BJ (cell line): ENCODE data around the gene GEMIN7. TPM values are rescaled to one million over a fixed set of nuclear protein-coding genes. Genes with fewer than 3 reads are reported as not detected.

Experiments
- CTCF ChIA-PET: fragments of 350-600 bp; formaldehyde crosslinking; extraction: SDS; loops from one replicate; lab custom pipeline; 2021; ENCODE audit warnings: antibody characterized with exemption, inconsistent platforms; lab: Yijun Ruan, JAX
- POLR2A ChIA-PET: fragments of 300-600 bp; sonication (Branson Sonifier 250); formaldehyde crosslinking; extraction: SDS; loops from one replicate; lab custom pipeline; 2021; ENCODE audit warnings: antibody characterized with exemption; lab: Charles Lee
- DNase-seq: peaks from one replicate; pipeline ENCODE4 v3.0.0-alpha.2; 2011; ENCODE audit warnings: low read depth
- H3K27me3 ChIP-seq: 2 replicates; pipeline ENCODE4 v1.6.0; 2011; ENCODE audit warnings: low read length; ENCODE audit not compliant: control insufficient read depth, insufficient read depth
- H3K36me3 ChIP-seq: 2 replicates; pipeline ENCODE4 v1.5.1; 2011; ENCODE audit warnings: low read length; ENCODE audit not compliant: control insufficient read depth, insufficient read depth
- H3K4me3 ChIP-seq: 2 replicates; pipeline ENCODE4 v1.5.1; 2011; ENCODE audit warnings: low read depth, mild to moderate bottlenecking, control low read depth, low read length
- CTCF ChIP-seq: IDR thresholded peaks from 2 replicates; pipeline ENCODE4 v1.5.1; 2011; ENCODE audit warnings: low read depth, mild to moderate bottlenecking, control low read depth, inconsistent platforms, low read length, moderate library complexity; ENCODE audit not compliant: insufficient read depth
- polyA plus RNA-seq: library from polyadenylated mRNA; depleted of rRNA; stranded (reverse); fragments of >200 nt; gene quantifications from 2 replicates; pipeline ENCODE4 v1.2.3, GENCODE V29; 2011

GEMIN7 gene
- polyA plus RNA-seq, 1 experiment = 25.0 TPM

DNA sequence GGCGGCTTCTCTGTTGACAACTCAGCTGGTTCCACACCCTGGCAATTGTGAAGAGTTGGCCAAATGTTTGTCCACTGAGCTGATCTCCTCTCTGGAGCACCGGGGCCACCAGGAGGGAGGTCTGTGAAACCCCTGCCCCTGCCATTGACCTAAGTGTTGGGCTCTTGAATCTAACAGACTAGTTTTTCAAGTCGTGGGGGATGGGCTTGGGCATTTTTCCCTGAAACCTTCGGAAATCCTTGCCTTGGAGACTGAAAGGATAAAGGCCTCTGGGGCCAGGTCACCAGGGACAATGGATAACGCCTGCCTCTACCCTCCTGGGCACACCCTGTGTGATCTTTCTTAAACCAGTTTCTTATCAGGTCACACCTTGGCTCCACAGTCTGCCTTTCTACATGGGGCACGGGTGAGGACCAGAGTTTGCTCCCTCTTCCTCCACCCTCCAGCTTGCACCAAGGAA lies 881 bp downstream of the GEMIN7 start:
- no peak for TF ChIP-seq CTCF
- CTCF ChIA-PET = interaction anchor here (1.0 to 1.8 kb wide), 3 partner anchors 10 to 20 kb away, joined by 3 to 9 read pairs (median 7); partner anchors contain the start of gene PPP1R37
- Histone ChIP-seq H3K36me3 (peaks cover 4% of the 10 kb centered on the region; the same call in 1 of the 2 replicates), H3K27me3 (no peaks in the 10 kb centered on the region), H3K4me3 (peak overlapping the region; percentile 80)
- POLR2A ChIA-PET = no interaction called here
- no peak for DNase-seq

DNA sequence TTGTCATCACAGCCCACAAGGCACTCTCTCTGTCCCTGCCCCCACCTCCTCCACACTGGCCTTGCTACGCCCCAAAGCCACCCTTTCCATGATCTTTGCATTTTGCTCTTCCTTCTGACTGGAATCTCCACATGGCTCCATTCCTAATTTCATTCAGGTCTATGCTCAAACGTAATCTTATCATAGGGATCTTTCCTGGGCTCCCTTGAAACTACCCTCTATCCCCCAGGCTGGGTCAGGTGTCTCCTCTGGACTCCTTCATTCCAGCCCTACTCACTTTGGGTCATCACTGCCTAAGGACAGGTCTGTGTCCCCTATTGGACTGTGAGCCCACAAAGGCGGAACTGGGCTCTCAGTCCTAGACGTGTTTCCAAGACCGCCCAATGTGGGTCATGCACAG lies 3.1 kb downstream of the GEMIN7 start:
- TF ChIP-seq CTCF = no peak

DNA sequence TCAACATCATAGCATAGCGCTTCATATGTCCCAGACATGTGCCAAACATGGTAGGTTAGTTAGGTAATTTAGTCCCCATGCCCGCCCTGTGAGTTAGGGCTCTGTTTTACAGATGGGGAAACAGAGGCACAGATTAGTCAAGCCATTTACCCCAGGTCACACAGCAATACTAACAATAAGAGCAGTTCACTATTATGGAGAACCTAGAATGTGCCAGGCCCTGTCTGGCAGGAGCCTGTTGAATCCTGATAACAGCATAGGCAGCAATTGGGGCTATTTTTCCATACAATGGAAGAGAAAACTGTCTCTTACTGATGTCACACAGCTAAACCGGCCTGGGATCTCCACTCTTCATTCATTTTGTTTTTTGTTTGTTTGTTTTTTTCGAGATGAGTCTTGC lies 7.4 kb downstream of the GEMIN7 start:
- Histone ChIP-seq H3K36me3 (peaks cover 10% of the 10 kb centered on the region), H3K27me3 (no peaks in the 10 kb centered on the region), H3K4me3 (no peak overlapping the region)
- no peak for DNase-seq
- no peak for TF ChIP-seq CTCF
- ChIA-PET POLR2A (no interaction called here), CTCF (no interaction called here)

More for the DNA sequence above, 3.1 kb downstream of the GEMIN7 start:
- ChIA-PET POLR2A (no interaction called here), CTCF (interaction anchor here (0.5 kb wide), 1 partner anchor 10 kb away, joined by 5 read pairs; no protein-coding TSS in a partner anchor)
- H3K27me3 ChIP-seq = no peaks in the 10 kb centered on the region
- H3K4me3 ChIP-seq = no peak overlapping the region
- DNase-seq = no peak
- peaks cover 5% of the 10 kb centered on the region; the same call in 1 of the 2 replicates for H3K36me3 ChIP-seq

DNA sequence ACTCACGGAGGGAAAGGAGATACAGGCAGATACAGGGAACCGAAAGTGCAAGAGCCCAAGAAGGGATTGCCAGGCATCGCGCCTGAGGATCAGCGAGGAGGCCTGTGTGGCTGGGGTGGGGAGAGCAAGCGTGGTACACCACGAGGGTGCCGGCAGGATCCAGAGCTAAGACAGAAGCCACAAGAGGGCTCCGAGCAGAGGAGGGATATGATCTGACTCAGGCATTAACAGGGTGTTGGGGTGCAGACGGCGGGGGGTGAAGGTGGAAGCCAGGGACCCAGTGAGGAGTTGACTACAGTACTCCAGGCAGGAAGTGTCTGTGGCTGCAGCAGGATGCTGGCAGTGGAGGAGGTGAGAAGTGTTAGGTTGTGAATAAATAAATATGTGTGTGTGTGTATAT lies 8.5 kb downstream of the GEMIN7 start:
- H3K27me3 ChIP-seq = no peaks in the 10 kb centered on the region
- H3K36me3 ChIP-seq = peaks cover 6% of the 10 kb centered on the region
- no peak overlapping the region for H3K4me3 ChIP-seq
- POLR2A ChIA-PET = no interaction called here
- DNase-seq = no peak
- TF ChIP-seq CTCF = no peak
- CTCF ChIA-PET = interaction anchor here (1.0 kb wide), 1 partner anchor 11 kb away, joined by 4 read pairs; no protein-coding TSS in a partner anchor

DNA sequence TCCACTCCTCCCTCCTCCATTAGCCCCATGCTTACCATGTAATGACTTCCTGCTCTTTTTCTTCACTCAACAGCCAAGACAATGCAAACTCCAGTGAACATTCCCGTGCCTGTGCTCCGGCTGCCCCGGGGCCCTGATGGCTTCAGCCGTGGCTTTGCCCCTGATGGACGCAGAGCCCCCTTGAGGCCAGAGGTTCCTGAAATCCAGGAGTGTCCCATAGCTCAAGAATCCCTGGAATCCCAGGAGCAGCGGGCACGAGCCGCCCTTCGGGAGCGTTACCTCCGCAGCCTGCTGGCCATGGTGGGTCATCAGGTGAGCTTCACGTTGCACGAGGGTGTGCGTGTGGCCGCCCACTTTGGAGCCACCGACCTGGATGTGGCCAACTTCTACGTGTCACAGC lies 11.0 kb downstream of the GEMIN7 start:
- ChIA-PET CTCF (interaction anchor here (0.7 to 1.0 kb wide), 2 partner anchors 10 to 30 kb away, joined by 3 to 4 read pairs; no protein-coding TSS in a partner anchor), POLR2A (no interaction called here)
- DNase-seq = no peak
- peaks cover 6% of the 10 kb centered on the region for H3K36me3 ChIP-seq
- TF ChIP-seq CTCF = no peak
- no peak overlapping the region for H3K4me3 ChIP-seq
- no peaks in the 10 kb centered on the region for H3K27me3 ChIP-seq
